ENCODE measurements around the gene CEP72.

Gene CEP72

GRCh38 chr5:646396-647201 lies 34.5 kb downstream of the CEP72 start:
- in situ Hi-C loops (cut with MboI; ENCODE audit: low sequenced_read_pairs, unreplicated experiment) = no loop called here
- no peak for DNase-seq (ENCODE audit: low spot score)
- no peak for TF ChIP-seq CTCF (IDR thresholded peaks at IDR 0.05; ENCODE audit: borderline replicate concordance, control extremely low read depth, extremely low read depth, insufficient read depth, missing control alignments)

GRCh38 chr5:647311-647710 lies 35.2 kb downstream of the CEP72 start:
- TF ChIP-seq CTCF (IDR thresholded peaks at IDR 0.05; ENCODE audit: borderline replicate concordance, control extremely low read depth, extremely low read depth, insufficient read depth, missing control alignments) = no peak
- in situ Hi-C loops (cut with MboI; ENCODE audit: low sequenced_read_pairs, unreplicated experiment) = no loop called here
- no peak for DNase-seq (ENCODE audit: low spot score)

- DNase-seq (ENCODE audit: low spot score) = no peak
- no peak for TF ChIP-seq CTCF (IDR thresholded peaks at IDR 0.05; ENCODE audit: borderline replicate concordance, control extremely low read depth, extremely low read depth, insufficient read depth, missing control alignments)
- in situ Hi-C loops (cut with MboI; ENCODE audit: low sequenced_read_pairs, unreplicated experiment) = no loop called here
Observed at GRCh38 chr5:647727-648126, 35.6 kb downstream of the CEP72 start.

GRCh38 chr5:651296-652022 lies 39.3 kb downstream of the CEP72 start:
- TF ChIP-seq CTCF (IDR thresholded peaks at IDR 0.05; ENCODE audit: borderline replicate concordance, control extremely low read depth, extremely low read depth, insufficient read depth, missing control alignments) = no peak
- in situ Hi-C loops (cut with MboI; ENCODE audit: low sequenced_read_pairs, unreplicated experiment) = no loop called here
- DNase-seq (ENCODE audit: low spot score) = no peak

- in situ Hi-C loops (cut with MboI; ENCODE audit: low sequenced_read_pairs, unreplicated experiment) = no loop called here
- no peak for TF ChIP-seq CTCF (IDR thresholded peaks at IDR 0.05; ENCODE audit: borderline replicate concordance, control extremely low read depth, extremely low read depth, insufficient read depth, missing control alignments)
- DNase-seq (ENCODE audit: low spot score) = no peak
Observed at GRCh38 chr5:652023-652515, 39.9 kb downstream of the CEP72 start.

- no peak for TF ChIP-seq CTCF (IDR thresholded peaks at IDR 0.05; ENCODE audit: borderline replicate concordance, control extremely low read depth, extremely low read depth, insufficient read depth, missing control alignments)
- in situ Hi-C loops (cut with MboI; ENCODE audit: low sequenced_read_pairs, unreplicated experiment) = no loop called here
- DNase-seq (ENCODE audit: low spot score) = no peak
Observed at GRCh38 chr5:652773-653350, 40.7 kb downstream of the CEP72 start.
